GM23338 (cell line): Measurements from ENCODE around the gene OR6K2. TPM values are rescaled to one million over a fixed set of nuclear protein-coding genes. Genes with fewer than 3 reads are reported as not detected.

Source experiments
- ATAC-seq: fragments of 200-7000 bp; cut with Tn5 transposase; 3 replicates; pipeline ENCODE4 v1.9.1; 2020
- DNase-seq: peaks from one replicate; pipeline ENCODE4 v3.0.0-alpha.2; 2015; ENCODE audit warnings: low spot score
- H2AFZ ChIP-seq: fragments of 200-600 bp; sonication (generic); 2 replicates; pipeline ENCODE4 v1.8.0; 2016; ENCODE audit warnings: antibody characterized with exemption, mild to moderate bottlenecking, moderate library complexity
- H3F3A ChIP-seq: fragments of 200-600 bp; sonication (generic); replicated peaks from 2 replicates; pipeline ENCODE4 v1.8.0; 2017; ENCODE audit warnings: antibody characterized with exemption, mixed run types, low read depth
- H3K27ac ChIP-seq: fragments of 200-600 bp; sonication (generic); 2 replicates; pipeline ENCODE4 v1.6.1; 2016; ENCODE audit warnings: low read depth
- H3K27me3 ChIP-seq: fragments of 200-600 bp; sonication (generic); 2 replicates; pipeline ENCODE4 v1.8.0; 2016; ENCODE audit warnings: mild to moderate bottlenecking, mixed run types, moderate library complexity; ENCODE audit not compliant: insufficient read depth
- H3K36me3 ChIP-seq: fragments of 200-600 bp; sonication (generic); 2 replicates; pipeline ENCODE4 v1.8.0; 2016; ENCODE audit warnings: mild to moderate bottlenecking; ENCODE audit not compliant: insufficient read depth
- H3K4me1 ChIP-seq: fragments of 200-600 bp; sonication (generic); 2 replicates; pipeline ENCODE4 v1.8.0; 2016; ENCODE audit warnings: mild to moderate bottlenecking, moderate library complexity; ENCODE audit not compliant: insufficient read depth
- H3K4me2 ChIP-seq: fragments of 200-600 bp; sonication (generic); 2 replicates; pipeline ENCODE4 v1.7.1; 2017; ENCODE audit warnings: mixed run types
- H3K4me3 ChIP-seq: fragments of 200-600 bp; sonication (generic); 2 replicates; pipeline ENCODE4 v1.6.1; 2016; ENCODE audit warnings: mixed run types
- H3K79me2 ChIP-seq: fragments of 200-600 bp; sonication (generic); replicated peaks from 2 replicates; pipeline ENCODE4 v1.8.0; 2017; ENCODE audit warnings: mild to moderate bottlenecking; ENCODE audit not compliant: insufficient read depth
- H3K9me2 ChIP-seq: fragments of 200-600 bp; sonication (generic); 2 replicates; pipeline ENCODE4 v1.8.0; 2017; ENCODE audit not compliant: insufficient read depth
- H4K20me1 ChIP-seq: fragments of 200-600 bp; sonication (generic); replicated peaks from 2 replicates; pipeline ENCODE4 v1.8.0; 2017; ENCODE audit warnings: mild to moderate bottlenecking; ENCODE audit not compliant: insufficient read depth
- H3K27ac Mint-ChIP-seq: 2 replicates; pipeline ENCODE4 v1.8.0; 2020; ENCODE audit warnings: inconsistent platforms, mild to moderate bottlenecking, moderate library complexity, mixed read lengths
- H3K27me3 Mint-ChIP-seq: 3 replicates; pipeline ENCODE4 v1.8.0; 2022; ENCODE audit warnings: low read depth, mild to moderate bottlenecking, moderate library complexity, mixed read lengths, inconsistent platforms; ENCODE audit not compliant: insufficient read depth, poor library complexity
- H3K36me3 Mint-ChIP-seq: 3 replicates; pipeline ENCODE4 v1.8.0; 2021; ENCODE audit warnings: low read depth, mild to moderate bottlenecking, inconsistent platforms, moderate library complexity, mixed read lengths
- H3K4me1 Mint-ChIP-seq: 3 replicates; pipeline ENCODE4 v1.8.0; 2020; ENCODE audit warnings: mild to moderate bottlenecking, inconsistent platforms, mixed read lengths
- H3K4me3 Mint-ChIP-seq: 3 replicates; pipeline ENCODE4 v1.8.0; 2021; ENCODE audit warnings: moderate library complexity, mild to moderate bottlenecking, inconsistent platforms, mixed read lengths
- H3K9me3 Mint-ChIP-seq: 3 replicates; pipeline ENCODE4 v1.8.0; 2020; ENCODE audit warnings: moderate library complexity, mild to moderate bottlenecking, inconsistent platforms, mixed read lengths
- CREB1 ChIP-seq: fragments of 250-450 bp; sonication (Bioruptor Pico); IDR thresholded peaks from 2 replicates; pipeline ENCODE4 v1.5.0; 2020; ENCODE audit warnings: low read depth, mild to moderate bottlenecking, moderate library complexity
- CTCF ChIP-seq, 2 experiments: fragments of 200-600 bp in 1 of 2; sonication (generic) in 1 of 2; conservative IDR thresholded peaks; 2 replicates each; pipeline versions ENCODE4 v1.5.1 to v1.6.1; 2016 to 2017; ENCODE audit warnings: antibody characterized with exemption in 2 of 2, low read depth in 2 of 2, mild to moderate bottlenecking in 2 of 2, moderate library complexity in 1 of 2
- ETS1 ChIP-seq: IDR thresholded peaks from 2 replicates; pipeline ENCODE4 v1.6.1; 2016; ENCODE audit warnings: antibody characterized with exemption
- EZH2 ChIP-seq: fragments of 200-600 bp; sonication (generic); IDR thresholded peaks from one replicate; pipeline ENCODE4 v1.8.0; 2017; ENCODE audit warnings: antibody characterized with exemption, mild to moderate bottlenecking, low read depth; ENCODE audit not compliant: unreplicated experiment
- EZH2phosphoT487 ChIP-seq: fragments of 200-600 bp; sonication (generic); IDR thresholded peaks from one replicate; pipeline ENCODE4 v1.8.1; 2018; ENCODE audit warnings: antibody characterized with exemption; ENCODE audit not compliant: unreplicated experiment
- JUNB ChIP-seq: IDR thresholded peaks from one replicate; pipeline ENCODE4 v1.6.1; 2016; ENCODE audit warnings: antibody characterized with exemption; ENCODE audit not compliant: unreplicated experiment
- NANOG ChIP-seq: IDR thresholded peaks from 2 replicates; pipeline ENCODE4 v1.6.1; 2016; ENCODE audit warnings: antibody characterized with exemption, borderline replicate concordance
- POLR2AphosphoS5 ChIP-seq: IDR thresholded peaks from 2 replicates; pipeline ENCODE4 v1.6.1; 2016; ENCODE audit warnings: antibody characterized with exemption, low read depth
- REST ChIP-seq: IDR thresholded peaks from one replicate; pipeline ENCODE4 v1.6.1; 2018; ENCODE audit warnings: antibody characterized with exemption; ENCODE audit not compliant: unreplicated experiment
- STAT1 ChIP-seq: IDR thresholded peaks from one replicate; pipeline ENCODE4 v1.6.1; 2016; ENCODE audit warnings: antibody characterized with exemption; ENCODE audit not compliant: unreplicated experiment
- ZNF114 ChIP-seq: fragments of 250-450 bp; sonication (Bioruptor Pico); IDR thresholded peaks from 2 replicates; pipeline ENCODE4 v1.5.0; 2020; ENCODE audit warnings: mild to moderate bottlenecking, moderate library complexity
- ZNF331 ChIP-seq: fragments of 250-450 bp; sonication (Bioruptor Pico); IDR thresholded peaks from 2 replicates; pipeline ENCODE4 v1.5.0; 2020; ENCODE audit warnings: low read depth, mild to moderate bottlenecking, moderate library complexity
- ZNF462 ChIP-seq: fragments of 250-450 bp; sonication (Bioruptor Pico); IDR thresholded peaks from 2 replicates; pipeline ENCODE4 v1.5.0; 2020; ENCODE audit warnings: mild to moderate bottlenecking, moderate library complexity
- polyA plus RNA-seq: library from polyadenylated mRNA; unstranded; fragments of >200 nt; fragmentation: Nextera tagmentation; extraction: Ambion mirVana; gene quantifications from 2 replicates; pipeline ENCODE4 v1.2.1, GENCODE V29; 2016
- total RNA-seq: library from RNA; depleted of rRNA; stranded (reverse); fragments of >200 nt; shearing (Covaris generic); gene quantifications from 2 replicates; pipeline ENCODE4 v1.2.3, GENCODE V29; 2014

OR6K2 gene
- total and polyA plus RNA-seq, 2 experiments from 2014 or later, result not detected

GRCh38 chr1:158720620-158721019, 20.2 kb upstream of the OR6K2 start, which contains the start of gene OR6K3:
TSS of gene OR6K3 (minus strand) at chr1:158720720. CDS start at chr1:158718115, 2,605 bp downstream.
- ATAC-seq, result no peak
- H3K36me3 ChIP-seq, result no peaks in the 10 kb centered on the region
- Mint-ChIP-seq H3K4me3 (no peak within 1 kb of the TSS), H3K27ac (no peak within 1 kb of the TSS), H3K9me3 (no peaks in the 10 kb centered on the region), H3K36me3 (no peaks in the 10 kb centered on the region), H3K4me1 (no peaks in the 10 kb centered on the region), H3K27me3 (no peaks in the 10 kb centered on the region)
- TF ChIP-seq ZNF462 (CRISPR knock-in tag) (no peak), ETS1 (no peak), REST (no peak), EZH2 (no peak), CREB1 (CRISPR knock-in tag) (no peak), ZNF114 (CRISPR knock-in tag) (no peak), ZNF331 (CRISPR knock-in tag) (no peak), JUNB (no peak), POLR2AphosphoS5 (no peak), NANOG (no peak), CTCF (conservative IDR thresholded peaks at IDR 0.05; ENCODE audit: low read depth in 2 of 2) (no peak), EZH2phosphoT487 (no peak), STAT1 (no peak)
- no peak within 1 kb of the TSS for H3K4me2 ChIP-seq
- no peaks in the 10 kb centered on the region for H3K9me2 ChIP-seq
- H3K4me3 ChIP-seq, result no peak within 1 kb of the TSS
- H3F3A ChIP-seq, result no peaks in the 10 kb centered on the region
- DNase-seq, result no peak
- H2AFZ ChIP-seq, result no peak within 1 kb of the TSS
- no peak within 1 kb of the TSS for H3K27ac ChIP-seq
- no peaks in the 10 kb centered on the region for H4K20me1 ChIP-seq
- H3K27me3 ChIP-seq, result no peaks in the 10 kb centered on the region
- H3K79me2 ChIP-seq, result no peaks in the 10 kb centered on the region
- H3K4me1 ChIP-seq, result no peaks in the 10 kb centered on the region
